K562 (cell line): Measurements from ENCODE around the gene PDE4D. TPM values are rescaled to one million over a fixed set of nuclear protein-coding genes. Genes with fewer than 3 reads are reported as not detected.

ENCODE experiments used
- ATAC-seq: fragments of 200-7000 bp; cut with Tn5 transposase; 3 replicates; pipeline ENCODE4 v1.9.1; 2020; ENCODE audit warnings: moderate library complexity
- BruUV-seq: library from RNA; stranded (reverse); fragments of 400-500 nt; replicated peaks from 2 replicates; lab custom pipeline; 2021; lab: Mats Ljungman, UMichigan
- CTCF ChIA-PET: fragments of 300-600 bp; formaldehyde crosslinking; extraction: SDS; loops from one replicate; lab custom pipeline; 2021; ENCODE audit warnings: low intra/inter-chr PET ratio; lab: Yijun Ruan, JAX
- POLR2A ChIA-PET: fragments of 300-600, 350-650 bp; sonication (Branson Sonifier 250); formaldehyde crosslinking; extraction: SDS; loops from one replicate; lab custom pipeline; 2021; ENCODE audit warnings: antibody characterized with exemption, inconsistent platforms; lab: Yijun Ruan, JAX
- DNase-seq, 4 experiments: peaks; one replicate each; pipeline versions ENCODE4 v3.0.0 to v3.0.0-alpha.2; 2011 to 2018; ENCODE audit warnings: low spot score in 3 of 4, mixed read lengths in 3 of 4; ENCODE audit errors: extremely low read depth in 1 of 4
- FAIRE-seq: peaks from 2 replicates; lab custom pipeline; 2011; peaks lifted over from hg19 to GRCh38; lab: Jason Lieb, UNC
- H2AFZ ChIP-seq: 2 replicates; pipeline ENCODE4 v1.6.0; 2011; ENCODE audit warnings: low read depth, low read length, control low read depth, inconsistent platforms
- H3K27ac ChIP-seq: fragments of 200-600 bp; 3 replicates; pipeline ENCODE4 v1.8.0; 2011; ENCODE audit warnings: low read depth, mild to moderate bottlenecking, control low read depth, inconsistent platforms, low read length, moderate library complexity, mixed read lengths; ENCODE audit errors: extremely low read depth
- H3K27me3 ChIP-seq, 2 experiments: fragments of 300-600 bp in 1 of 2; 2 replicates in 1 of 2; 3 replicates in 1 of 2; pipeline versions ENCODE4 v1.6.0 to v1.8.0; 2011; ENCODE audit warnings: inconsistent platforms in 2 of 2, low read length in 2 of 2, mild to moderate bottlenecking in 1 of 2, mixed read lengths in 1 of 2, moderate library complexity in 1 of 2; ENCODE audit not compliant: control insufficient read depth in 2 of 2, insufficient read depth in 2 of 2
- H3K36me3 ChIP-seq: fragments of 300-600 bp; 3 replicates; pipeline ENCODE4 v1.8.0; 2011; ENCODE audit warnings: mild to moderate bottlenecking, low read length, inconsistent platforms; ENCODE audit not compliant: control insufficient read depth, insufficient read depth
- H3K4me1 ChIP-seq, 2 experiments: fragments of 200-600 bp in 1 of 2; replicated peaks in 1 of 2; 2 replicates in 1 of 2; 3 replicates in 1 of 2; pipeline versions ENCODE4 v1.5.1 to v1.8.0; 2011; ENCODE audit warnings: inconsistent platforms in 2 of 2, low read length in 2 of 2, mild to moderate bottlenecking in 1 of 2, mixed read lengths in 1 of 2, moderate library complexity in 1 of 2; ENCODE audit not compliant: control insufficient read depth in 2 of 2, insufficient read depth in 2 of 2
- H3K4me2 ChIP-seq: 2 replicates; pipeline ENCODE4 v1.6.1; 2011; ENCODE audit warnings: low read length, control low read depth, inconsistent platforms, mixed read lengths; ENCODE audit not compliant: insufficient read depth
- H3K4me3 ChIP-seq: fragments of 200-600 bp; sonication (generic), shearing (Covaris generic); 2 replicates; pipeline ENCODE4 v1.5.1; 2016; ENCODE audit warnings: control low read depth, inconsistent platforms
- H3K79me2 ChIP-seq: fragments of 200-600 bp; 3 replicates; pipeline ENCODE4 v1.8.0; 2011; ENCODE audit warnings: low read length, inconsistent platforms; ENCODE audit not compliant: control insufficient read depth, insufficient read depth
- H3K9ac ChIP-seq, 2 experiments: 2 replicates each; pipeline versions ENCODE4 v1.6.0 to v1.6.1; 2011; ENCODE audit warnings: low read depth in 2 of 2, low read length in 2 of 2, control low read depth in 1 of 2, inconsistent platforms in 1 of 2, mild to moderate bottlenecking in 1 of 2, mixed read lengths in 1 of 2; ENCODE audit not compliant: insufficient read depth in 1 of 2
- H3K9me1 ChIP-seq: one replicate; pipeline ENCODE4 v1.6.0; 2011; ENCODE audit warnings: inconsistent platforms, mild to moderate bottlenecking, low read length, moderate library complexity; ENCODE audit not compliant: control insufficient read depth, insufficient read depth
- H3K9me3 ChIP-seq: replicated peaks from 2 replicates; pipeline ENCODE4 v1.5.1; 2011; ENCODE audit warnings: low read depth, low read length, inconsistent platforms; ENCODE audit not compliant: control insufficient read depth, insufficient read depth
- H4K20me1 ChIP-seq: replicated peaks from 2 replicates; pipeline ENCODE4 v1.6.1; 2011; ENCODE audit warnings: low read length, inconsistent platforms, mixed read lengths; ENCODE audit not compliant: control insufficient read depth, insufficient read depth
- ARNT ChIP-seq, 2 experiments: fragments of 450-650 bp; IDR thresholded peaks; 2 replicates each; pipeline ENCODE4 v1.6.1; 2016; ENCODE audit warnings: mild to moderate bottlenecking in 1 of 2
- GABPA ChIP-seq: fragments of 200-800 bp; sonication (Bioruptor generic); conservative IDR thresholded peaks from 2 replicates; pipeline ENCODE4 v1.6.1; 2016; ENCODE audit warnings: low read depth, missing genetic modification characterization, missing compliant biosample characterization
- WGBS: fragments of 100-300 bp; shearing (Covaris generic); methylation state at CpG from one replicate; pipeline ENCODE4 v1.1.6; 2016; ENCODE audit warnings: low coverage, mixed read lengths; ENCODE audit not compliant: insufficient coverage; ENCODE audit errors: missing lambda C conversion rate; 5-methylcytosine and 5-hydroxymethylcytosine counted together
- in situ Hi-C: fragments of 300-500 bp; cut with MboI; formaldehyde crosslinking; loops from 4 replicates; pipeline ENCODE4 v1.15.0; 2018; ENCODE audit warnings: inconsistent platforms, mixed read lengths
- intact Hi-C: fragments of 100-400 bp; cut with micrococcal nuclease; formaldehyde crosslinking; loops from 2 replicates; pipeline ENCODE4 v1.14.2; 2022
- polyA plus RNA-seq, 8 experiments: library from polyadenylated mRNA; depleted of rRNA in 4 of 8; stranded (reverse) in 5 of 8; unstranded in 3 of 8; fragments of >200 nt; fragmentation: Nextera tagmentation in 2 of 8; fragmentation: Illumina TruSeq in 1 of 8; extraction: Ambion mirVana in 2 of 8; extraction: Trizol in 1 of 8; gene quantifications; 2 replicates each; pipeline versions ENCODE4 v1.2.1 to v1.2.3, GENCODE V29; 2011 to 2014; ENCODE audit warnings: inconsistent platforms in 1 of 8, missing spikeins in 1 of 8
- total RNA-seq, 7 experiments: library from RNA; depleted of rRNA in 6 of 7; stranded (reverse); fragments of >200 nt in 6 of 7; fragmentation: Illumina TruSeq in 2 of 7; extraction: Trizol in 2 of 7; gene quantifications; 2 replicates each; pipeline versions ENCODE4 v1.2.1 to v1.2.3, GENCODE V29; 2011 to 2021; ENCODE audit warnings: low replicate concordance in 1 of 7
- TF ChIP-seq, protein P1 (sequence below): sonication (generic); IDR thresholded peaks from 2 replicates; pipeline ENCODE4 v1.6.1; 2016
- TF ChIP-seq, protein P2 (sequence below): fragments of 250-450 bp; sonication (Bioruptor Pico); IDR thresholded peaks from 2 replicates; pipeline ENCODE4 v1.4.0; 2020; ENCODE audit warnings: borderline replicate concordance

The PDE4D gene
- total and polyA plus RNA-seq, 9 of the 15 experiments (the other 6 are each of a cell fraction or from before 2014, with no cell fraction given) = 0.04 to 0.46 (median 0.13) TPM

DNA sequence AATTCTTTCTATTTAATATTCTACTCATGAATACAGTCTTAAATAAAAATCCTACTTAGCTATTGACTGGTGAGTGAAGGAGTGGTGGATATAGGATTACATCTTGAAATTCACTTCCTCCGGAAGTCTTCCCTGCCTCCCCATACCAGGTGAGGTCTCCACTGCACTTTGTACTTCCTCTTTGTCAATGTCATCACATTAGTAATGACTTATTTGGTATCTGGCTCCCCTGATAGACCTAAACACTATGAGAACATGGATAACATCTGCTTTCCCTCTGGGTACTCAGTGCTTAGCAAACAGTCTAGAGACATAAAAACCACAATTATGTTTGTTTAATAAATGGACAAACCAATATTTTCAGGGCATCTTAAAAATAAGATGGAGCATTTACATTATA lies 532.1 kb downstream of the PDE4D start:
- ATAC-seq = no peak
- Histone ChIP-seq H3K9ac (no peak overlapping the region), H3K4me2 (no peak overlapping the region), H3K4me3 (no peak overlapping the region), H3K36me3 (no peaks in the 10 kb centered on the region), H3K4me1 (no peaks in the 10 kb centered on the region), H3K9me3 (no peaks in the 10 kb centered on the region), H2AFZ (no peak overlapping the region), H3K27me3 (no peaks in the 10 kb centered on the region), H3K79me2 (no peaks in the 10 kb centered on the region), H3K9me1 (no peaks in the 10 kb centered on the region), H3K27ac (no peak overlapping the region), H4K20me1 (no peaks in the 10 kb centered on the region)
- in situ Hi-C loops = no loop called here
- ChIA-PET CTCF (no interaction called here), POLR2A (no interaction called here)
- BruUV-seq = no TSS peak
- WGBS = 0% methylated on average over 1 of the region's 1 CpG
- TF ChIP-seq, protein P1, sequence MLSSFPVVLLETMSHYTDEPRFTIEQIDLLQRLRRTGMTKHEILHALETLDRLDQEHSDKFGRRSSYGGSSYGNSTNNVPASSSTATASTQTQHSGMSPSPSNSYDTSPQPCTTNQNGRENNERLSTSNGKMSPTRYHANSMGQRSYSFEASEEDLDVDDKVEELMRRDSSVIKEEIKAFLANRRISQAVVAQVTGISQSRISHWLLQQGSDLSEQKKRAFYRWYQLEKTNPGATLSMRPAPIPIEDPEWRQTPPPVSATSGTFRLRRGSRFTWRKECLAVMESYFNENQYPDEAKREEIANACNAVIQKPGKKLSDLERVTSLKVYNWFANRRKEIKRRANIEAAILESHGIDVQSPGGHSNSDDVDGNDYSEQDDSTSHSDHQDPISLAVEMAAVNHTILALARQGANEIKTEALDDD = no peak
- TF ChIP-seq ARNT (IDR thresholded peaks at IDR 0.05) (no peak), GABPA (peak; percentile 61)
- TF ChIP-seq, protein P2, sequence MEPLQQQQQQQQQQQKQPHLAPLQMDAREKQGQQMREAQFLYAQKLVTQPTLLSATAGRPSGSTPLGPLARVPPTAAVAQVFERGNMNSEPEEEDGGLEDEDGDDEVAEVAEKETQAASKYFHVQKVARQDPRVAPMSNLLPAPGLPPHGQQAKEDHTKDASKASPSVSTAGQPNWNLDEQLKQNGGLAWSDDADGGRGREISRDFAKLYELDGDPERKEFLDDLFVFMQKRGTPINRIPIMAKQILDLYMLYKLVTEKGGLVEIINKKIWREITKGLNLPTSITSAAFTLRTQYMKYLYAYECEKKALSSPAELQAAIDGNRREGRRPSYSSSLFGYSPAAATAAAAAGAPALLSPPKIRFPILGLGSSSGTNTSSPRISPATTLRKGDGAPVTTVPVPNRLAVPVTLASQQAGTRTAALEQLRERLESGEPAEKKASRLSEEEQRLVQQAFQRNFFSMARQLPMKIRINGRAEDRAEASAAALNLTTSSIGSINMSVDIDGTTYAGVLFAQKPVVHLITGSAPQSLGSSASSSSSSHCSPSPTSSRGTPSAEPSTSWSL (CRISPR knock-in tag) = no peak
- no peak for DNase-seq
- intact Hi-C loops = no loop called here
- FAIRE-seq = no peak
